ENCODE results near the gene RUSC1. TPM values are rescaled to one million over a fixed set of nuclear protein-coding genes. Genes with fewer than 3 reads are reported as not detected.
A peak's percentile ranks its signal among the peaks of the same experiment; 100 is the strongest.

The RUSC1 gene
- total RNA-seq, 6 experiments from 2014 or later = 4.6 to 12.7 (median 7.6) TPM

- Histone ChIP-seq H3K27ac (peak overlapping the region in 2 of 3 donors; percentile 26 to 68), H3K4me1 (peaks cover 0 to 32% (median 14%) of the 10 kb centered on the region in 4 donors), H3K27me3 (no peaks in the 10 kb centered on the region), H3K36me3 (no peaks in the 10 kb centered on the region), H3K9me3 (no peaks in the 10 kb centered on the region), H3K4me3 (no peak overlapping the region)
- ATAC-seq (no peak), DNase-seq (peak in 1 of 3 donors; percentile 76)
- TF ChIP-seq CTCF (IDR thresholded peaks at IDR 0.05) = no peak
- no peak for TF ChIP-seq POLR2A (IDR thresholded peaks at IDR 0.05)
- intact Hi-C loops (cut with DNase I) = no loop called here
- 51% methylated on average over 5 of the region's 7 CpGs for WGBS (ENCODE audit: insufficient coverage, low coverage, low lambda C conversion rate, missing lambda C conversion rate)
These were observed 14.8 kb upstream of the RUSC1 start for GRCh38 chr1:155305881-155306391.

GRCh38 chr1:155307247-155307740, 13.4 kb upstream of the RUSC1 start:
- intact Hi-C loops (cut with DNase I) = no loop called here
- Histone ChIP-seq H3K4me3 (no peak overlapping the region), H3K27ac (peak overlapping the region; percentile 73 to 92 (median 83)), H3K4me1 (peaks cover 0 to 25% (median 9%) of the 10 kb centered on the region in 4 donors), H3K9me3 (no peaks in the 10 kb centered on the region), H3K36me3 (peaks cover 0 to 5% (median 0%) of the 10 kb centered on the region in 4 donors), H3K27me3 (no peaks in the 10 kb centered on the region)
- no peak for ATAC-seq
- DNase-seq = no peak
- TF ChIP-seq CTCF (IDR thresholded peaks at IDR 0.05) = peak; percentile 27 to 40 (median 30)
- no peak for TF ChIP-seq POLR2A (IDR thresholded peaks at IDR 0.05)
- WGBS (ENCODE audit: insufficient coverage, low coverage, low lambda C conversion rate, missing lambda C conversion rate) = 53% methylated on average over 6 of the region's 6 CpGs

GRCh38 chr1:155308493-155309422, 11.9 kb upstream of the RUSC1 start, which contains the start of gene FDPS:
Gene FDPS (plus strand): TSS chr1:155308866. CDS start chr1:155309790, 924 bp downstream.
- peaks cover 0 to 18% (median 0%) of the 10 kb centered on the region in 4 donors for H3K36me3 ChIP-seq
- peak within 1 kb of the TSS; percentile 82 to 92 (median 84) for H3K27ac ChIP-seq
- H3K4me3 ChIP-seq = peak within 1 kb of the TSS; percentile 50 to 91 (median 84)
- 1% methylated on average over 21 of the region's 51 CpGs for WGBS (ENCODE audit: insufficient coverage, low coverage, low lambda C conversion rate, missing lambda C conversion rate)
- no peaks in the 10 kb centered on the region for H3K9me3 ChIP-seq
- intact Hi-C loops (cut with DNase I) = no loop called here
- DNase-seq (peak; percentile 99 to 100 (median 99)), ATAC-seq (peak; percentile 93 to 97 (median 96))
- H3K4me1 ChIP-seq = peaks cover 0 to 25% (median 9%) of the 10 kb centered on the region in 4 donors
- no peaks in the 10 kb centered on the region for H3K27me3 ChIP-seq
- peak; percentile 80 for TF ChIP-seq POLR2A (IDR thresholded peaks at IDR 0.05)
- peak in 3 of 4 donors; percentile 16 to 23 (median 22) for TF ChIP-seq CTCF (IDR thresholded peaks at IDR 0.05)

GRCh38 chr1:155309423-155310021, 11.2 kb upstream of the RUSC1 start:
- Histone ChIP-seq H3K4me3 (peak overlapping the region; percentile 50 to 91 (median 84)), H3K4me1 (peaks cover 0 to 25% (median 9%) of the 10 kb centered on the region in 4 donors), H3K9me3 (no peaks in the 10 kb centered on the region), H3K27ac (peak overlapping the region; percentile 82 to 92 (median 84)), H3K27me3 (no peaks in the 10 kb centered on the region), H3K36me3 (peaks cover 0 to 18% (median 0%) of the 10 kb centered on the region in 4 donors)
- intact Hi-C loops (cut with DNase I) = no loop called here
- DNase-seq = peak; percentile 72 to 75 (median 73)
- WGBS (ENCODE audit: insufficient coverage, low coverage, low lambda C conversion rate, missing lambda C conversion rate) = 3% methylated on average over 8 of the region's 11 CpGs
- peak in 2 of 4 donors; percentile 8 to 14 for ATAC-seq
- TF ChIP-seq POLR2A (IDR thresholded peaks at IDR 0.05) (no peak), CTCF (IDR thresholded peaks at IDR 0.05) (no peak)

Data from right lobe of liver (tissue), 6 donors.